Trophoblast cell (in vitro differentiated cells and primary cell): ENCODE results near the gene CACNA2D4.

Experiments
- DNase-seq, 2 donors: peaks; one replicate each; pipeline ENCODE4 v3.0.0-alpha.2; 2016
- H2AFZ ChIP-seq: 2 replicates; pipeline ENCODE4 v1.6.1; 2013; ENCODE audit warnings: low read length, moderate library complexity, mild to moderate bottlenecking; ENCODE audit not compliant: insufficient read depth, poor library complexity
- H2AK5ac ChIP-seq: 2 replicates; pipeline ENCODE4 v1.6.1; 2013; ENCODE audit warnings: mild to moderate bottlenecking, low read length
- H2BK120ac ChIP-seq: 2 replicates; pipeline ENCODE4 v1.6.1; 2013; ENCODE audit warnings: low read length, mild to moderate bottlenecking, moderate library complexity; ENCODE audit not compliant: insufficient read depth, poor library complexity
- H2BK12ac ChIP-seq: 2 replicates; pipeline ENCODE4 v1.6.1; 2013; ENCODE audit warnings: mild to moderate bottlenecking, low read length, moderate library complexity
- H2BK5ac ChIP-seq: 2 replicates; pipeline ENCODE4 v1.6.1; 2013; ENCODE audit warnings: low read length, low read depth, moderate library complexity, mild to moderate bottlenecking; ENCODE audit not compliant: poor library complexity
- H3K14ac ChIP-seq: 2 replicates; pipeline ENCODE4 v1.6.1; 2013; ENCODE audit warnings: mild to moderate bottlenecking, low read length
- H3K18ac ChIP-seq: 2 replicates; pipeline ENCODE4 v1.6.1; 2013; ENCODE audit warnings: mild to moderate bottlenecking, low read length
- H3K23ac ChIP-seq: 2 replicates; pipeline ENCODE4 v1.6.1; 2013; ENCODE audit warnings: low read length
- H3K27ac ChIP-seq: 2 replicates; pipeline ENCODE4 v1.5.1; 2013; ENCODE audit warnings: low read depth, mild to moderate bottlenecking, inconsistent platforms, low read length, moderate library complexity
- H3K27me3 ChIP-seq: 2 replicates; pipeline ENCODE4 v1.6.1; 2013; ENCODE audit warnings: inconsistent platforms, mild to moderate bottlenecking, low read length, moderate library complexity; ENCODE audit not compliant: insufficient read depth
- H3K36me3 ChIP-seq, 2 experiments: 1 replicate in 1 of 2; 2 replicates in 1 of 2; pipeline ENCODE4 v1.6.1; 2013; ENCODE audit warnings: low read length in 2 of 2, mild to moderate bottlenecking in 2 of 2, moderate library complexity in 1 of 2; ENCODE audit not compliant: insufficient read depth in 2 of 2, control insufficient read depth in 1 of 2
- H3K4ac ChIP-seq: 2 replicates; pipeline ENCODE4 v1.6.1; 2013; ENCODE audit warnings: low read depth, mild to moderate bottlenecking, low read length, moderate library complexity
- H3K4me1 ChIP-seq, 2 experiments: 1 replicate in 1 of 2; 2 replicates in 1 of 2; pipeline ENCODE4 v1.6.1; 2013; ENCODE audit warnings: low read length in 2 of 2, mild to moderate bottlenecking in 2 of 2, moderate library complexity in 1 of 2; ENCODE audit not compliant: insufficient read depth in 2 of 2, control insufficient read depth in 1 of 2
- H3K4me2 ChIP-seq: 2 replicates; pipeline ENCODE4 v1.6.1; 2013; ENCODE audit warnings: inconsistent platforms, mild to moderate bottlenecking, low read length, moderate library complexity
- H3K4me3 ChIP-seq: 2 replicates; pipeline ENCODE4 v1.5.1; 2013; ENCODE audit warnings: mild to moderate bottlenecking, low read depth, low read length, inconsistent platforms
- H3K79me1 ChIP-seq: one replicate; pipeline ENCODE4 v1.6.1; 2013; ENCODE audit warnings: low read length
- H3K79me2 ChIP-seq: 2 replicates; pipeline ENCODE4 v1.6.1; 2013; ENCODE audit warnings: low read length, mild to moderate bottlenecking; ENCODE audit not compliant: control insufficient read depth, insufficient read depth, poor library complexity
- H3K9ac ChIP-seq: 2 replicates; pipeline ENCODE4 v1.6.1; 2013; ENCODE audit warnings: mild to moderate bottlenecking, low read length
- H3K9me3 ChIP-seq: 2 replicates; pipeline ENCODE4 v1.6.1; 2013; ENCODE audit warnings: low read depth, mild to moderate bottlenecking, control low read depth, inconsistent platforms, low read length; ENCODE audit not compliant: insufficient read depth
- H4K12ac ChIP-seq: 2 replicates; pipeline ENCODE4 v1.6.1; 2013; ENCODE audit warnings: low read depth, mild to moderate bottlenecking, low read length, moderate library complexity
- H4K8ac ChIP-seq: 2 replicates; pipeline ENCODE4 v1.6.1; 2013; ENCODE audit warnings: low read depth, mild to moderate bottlenecking, low read length, moderate library complexity
- H4K91ac ChIP-seq: one replicate; pipeline ENCODE4 v1.6.1; 2013; ENCODE audit warnings: low read depth, mild to moderate bottlenecking, low read length, moderate library complexity
- WGBS: extraction: QIAGEN DNeasy Blood & Tissue Kit; methylation state at CpG from one replicate; pipeline ENCODE4 v1.1.7; 2013; ENCODE audit warnings: missing lambda C conversion rate; ENCODE audit not compliant: insufficient read length, insufficient coverage; ENCODE audit errors: extremely low coverage; 5-methylcytosine and 5-hydroxymethylcytosine counted together

Gene CACNA2D4

GRCh38 chr12:1833596-1834028 is 84.8 kb downstream of the CACNA2D4 start:
- Histone ChIP-seq H2AFZ (no peak overlapping the region), H4K12ac (no peak overlapping the region), H2AK5ac (no peak overlapping the region), H2BK12ac (no peak overlapping the region), H3K79me2 (no peaks in the 10 kb centered on the region), H3K4me3 (no peak overlapping the region), H3K18ac (no peak overlapping the region), H3K23ac (no peak overlapping the region), H3K36me3 (no peaks in the 10 kb centered on the region), H2BK5ac (no peak overlapping the region), H3K4me2 (no peak overlapping the region), H3K79me1 (no peaks in the 10 kb centered on the region), H2BK120ac (no peak overlapping the region), H3K4ac (no peak overlapping the region), H3K4me1 (peaks cover 4 to 5% of the 10 kb centered on the region in 2 experiments), H3K9ac (no peak overlapping the region), H3K14ac (no peak overlapping the region), H3K9me3 (peaks cover 2% of the 10 kb centered on the region), H4K91ac (no peak overlapping the region), H4K8ac (no peak overlapping the region), H3K27ac (no peak overlapping the region), H3K27me3 (no peaks in the 10 kb centered on the region)
- no peak for DNase-seq
- WGBS: no CpG with 5 or more reads among the region's 10 CpGs

GRCh38 chr12:1832801-1833595 is 85.5 kb downstream of the CACNA2D4 start:
- Histone ChIP-seq H4K91ac (no peak overlapping the region), H3K27ac (no peak overlapping the region), H3K9me3 (peaks cover 2% of the 10 kb centered on the region), H4K12ac (no peak overlapping the region), H4K8ac (no peak overlapping the region), H2BK120ac (no peak overlapping the region), H2BK12ac (no peak overlapping the region), H3K79me1 (no peaks in the 10 kb centered on the region), H2AK5ac (no peak overlapping the region), H3K4me3 (no peak overlapping the region), H3K4me2 (no peak overlapping the region), H3K36me3 (no peaks in the 10 kb centered on the region), H3K9ac (no peak overlapping the region), H3K27me3 (no peaks in the 10 kb centered on the region), H2AFZ (no peak overlapping the region), H3K4ac (no peak overlapping the region), H2BK5ac (no peak overlapping the region), H3K79me2 (no peaks in the 10 kb centered on the region), H3K18ac (no peak overlapping the region), H3K14ac (no peak overlapping the region), H3K23ac (no peak overlapping the region), H3K4me1 (peaks cover under 1 to 5% of the 10 kb centered on the region in 2 experiments)
- no peak for DNase-seq
- no CpG with 5 or more reads among the region's 17 CpGs for WGBS

GRCh38 chr12:1830981-1831963 is 87.2 kb downstream of the CACNA2D4 start:
- H3K79me2 ChIP-seq: no peaks in the 10 kb centered on the region
- no peak overlapping the region for H2BK12ac ChIP-seq
- no peak overlapping the region for H2AFZ ChIP-seq
- no peak overlapping the region for H2BK120ac ChIP-seq
- no peak overlapping the region for H4K91ac ChIP-seq
- no peak overlapping the region for H2AK5ac ChIP-seq
- no peak overlapping the region for H3K14ac ChIP-seq
- H4K12ac ChIP-seq: no peak overlapping the region
- no peak overlapping the region for H3K27ac ChIP-seq
- no peaks in the 10 kb centered on the region for H3K79me1 ChIP-seq
- no CpG with 5 or more reads among the region's 34 CpGs for WGBS
- H3K4me2 ChIP-seq: no peak overlapping the region
- no peak overlapping the region for H4K8ac ChIP-seq
- H3K23ac ChIP-seq: no peak overlapping the region
- no peak overlapping the region for H3K4me3 ChIP-seq
- peaks cover 0 to 2% of the 10 kb centered on the region in 2 experiments for H3K4me1 ChIP-seq
- H3K27me3 ChIP-seq: no peaks in the 10 kb centered on the region
- peaks cover 2% of the 10 kb centered on the region for H3K9me3 ChIP-seq
- H3K4ac ChIP-seq: no peak overlapping the region
- H3K36me3 ChIP-seq: no peaks in the 10 kb centered on the region
- no peak overlapping the region for H2BK5ac ChIP-seq
- H3K18ac ChIP-seq: no peak overlapping the region
- peak; percentile 50 to 75 for DNase-seq
- no peak overlapping the region for H3K9ac ChIP-seq

- peaks cover 0 to 2% of the 10 kb centered on the region in 2 experiments for H3K4me1 ChIP-seq
Measured at GRCh38 chr12:1830401-1830845, 88.0 kb downstream of the CACNA2D4 start.

More at GRCh38 chr12:1830401-1830845, 88.0 kb downstream of the CACNA2D4 start:
- Histone ChIP-seq H4K91ac (no peak overlapping the region), H3K4me2 (no peak overlapping the region), H3K27me3 (no peaks in the 10 kb centered on the region), H2BK5ac (no peak overlapping the region), H4K8ac (no peak overlapping the region), H2BK120ac (no peak overlapping the region), H3K4ac (no peak overlapping the region), H4K12ac (no peak overlapping the region), H3K23ac (no peak overlapping the region), H3K79me1 (no peaks in the 10 kb centered on the region), H2AFZ (no peak overlapping the region), H2AK5ac (no peak overlapping the region), H3K36me3 (no peaks in the 10 kb centered on the region), H3K9me3 (peaks cover 2% of the 10 kb centered on the region), H3K4me3 (no peak overlapping the region), H2BK12ac (no peak overlapping the region), H3K14ac (no peak overlapping the region), H3K79me2 (no peaks in the 10 kb centered on the region), H3K9ac (no peak overlapping the region), H3K27ac (no peak overlapping the region), H3K18ac (no peak overlapping the region)
- DNase-seq: no peak
- WGBS: no CpG with 5 or more reads among the region's 3 CpGs
